CD8-positive, alpha-beta memory T cell (primary cell): ENCODE data around the gene TBC1D5. TPM values are rescaled to one million over a fixed set of nuclear protein-coding genes. Genes with fewer than 3 reads are reported as not detected.

Experiments used
- CTCF ChIA-PET: fragments of 350-600 bp; sonication (Branson Sonifier 250); formaldehyde crosslinking; loops from one replicate; lab custom pipeline; 2021; ENCODE audit warnings: antibody characterized with exemption; lab: Charles Lee
- POLR2A ChIA-PET: fragments of 350-600 bp; sonication (Branson Sonifier 250); formaldehyde crosslinking; loops from one replicate; lab custom pipeline; 2021; ENCODE audit warnings: antibody characterized with exemption; lab: Charles Lee
- DNase-seq, 5 donors: peaks; one replicate each; pipeline versions ENCODE4 v3.0.0 to v3.0.0-alpha.2; 2020 to 2022; ENCODE audit warnings: mixed read lengths in 1 of 5
- H3K27ac ChIP-seq: one replicate; pipeline ENCODE4 v1.7.0; 2013; ENCODE audit warnings: low read depth, mild to moderate bottlenecking, low read length, moderate library complexity
- H3K27me3 ChIP-seq: 2 replicates; pipeline ENCODE4 v1.7.0; 2013; ENCODE audit warnings: low read length, mild to moderate bottlenecking; ENCODE audit not compliant: insufficient read depth, poor library complexity, severe bottlenecking
- H3K36me3 ChIP-seq: 2 replicates; pipeline ENCODE4 v1.7.0; 2013; ENCODE audit warnings: mild to moderate bottlenecking, low read length, moderate library complexity; ENCODE audit not compliant: insufficient read depth
- H3K4me1 ChIP-seq: 2 replicates; pipeline ENCODE4 v1.7.0; 2013; ENCODE audit warnings: mild to moderate bottlenecking, low read length, moderate library complexity; ENCODE audit not compliant: insufficient read depth
- H3K4me3 ChIP-seq: 2 replicates; pipeline ENCODE4 v1.7.0; 2013; ENCODE audit warnings: mild to moderate bottlenecking, low read length
- H3K9me3 ChIP-seq: 2 replicates; pipeline ENCODE4 v1.7.0; 2013; ENCODE audit warnings: mild to moderate bottlenecking, low read length
- H3K27ac Mint-ChIP-seq, 8 donors: one replicate each; pipeline ENCODE4 v1.8.0; 2020 to 2021; ENCODE audit warnings: mixed read lengths in 8 of 8, mild to moderate bottlenecking in 6 of 8, inconsistent platforms in 3 of 8, moderate library complexity in 3 of 8
- H3K27me3 Mint-ChIP-seq, 2 donors: one replicate each; pipeline ENCODE4 v1.8.0; 2020 to 2021; ENCODE audit warnings: mixed read lengths in 2 of 2, mild to moderate bottlenecking in 1 of 2, moderate library complexity in 1 of 2
- H3K36me3 Mint-ChIP-seq, 3 donors: one replicate each; pipeline ENCODE4 v1.8.0; 2020 to 2021; ENCODE audit warnings: mixed read lengths in 3 of 3, inconsistent platforms in 1 of 3, mild to moderate bottlenecking in 1 of 3
- H3K4me1 Mint-ChIP-seq, 3 donors: one replicate each; pipeline ENCODE4 v1.8.0; 2020 to 2021; ENCODE audit warnings: mixed read lengths in 3 of 3, inconsistent platforms in 1 of 3, mild to moderate bottlenecking in 1 of 3
- H3K4me3 Mint-ChIP-seq, 7 donors: one replicate each; pipeline ENCODE4 v1.8.0; 2020 to 2021; ENCODE audit warnings: mixed read lengths in 7 of 7, mild to moderate bottlenecking in 6 of 7, moderate library complexity in 4 of 7, inconsistent platforms in 2 of 7
- H3K9me3 Mint-ChIP-seq, 5 donors: one replicate each; pipeline ENCODE4 v1.8.0; 2020 to 2022; ENCODE audit warnings: mixed read lengths in 5 of 5, mild to moderate bottlenecking in 3 of 5, moderate library complexity in 2 of 5, inconsistent platforms in 1 of 5
- polyA plus RNA-seq: library from polyadenylated mRNA; unstranded; fragments of 300-500 nt; fragmentation: Illumina TruSeq; gene quantifications from one replicate; pipeline ENCODE4 v1.2.3, GENCODE V29; 2021
- total RNA-seq, 2 experiments: library from RNA; stranded (reverse); gene quantifications; one replicate each; pipeline ENCODE4 v1.2.3, GENCODE V29; 2021

Gene TBC1D5
- total and polyA plus RNA-seq, 3 experiments from 2014 or later: 35.8 to 45.1 (median 40.0) TPM

- CTCF ChIA-PET: no interaction called here
- peaks cover 7 to 23% (median 14%) of the 10 kb centered on the region in 3 donors for H3K4me1 Mint-ChIP-seq
- H3K9me3 Mint-ChIP-seq: no peaks in the 10 kb centered on the region
Observed at GRCh38 chr3:17680530-17680929, 61.9 kb downstream of the TBC1D5 start.

GRCh38 chr3:17678116-17678741 lies 64.2 kb downstream of the TBC1D5 start:
- no peak for DNase-seq

More at GRCh38 chr3:17680530-17680929, 61.9 kb downstream of the TBC1D5 start:
- Histone ChIP-seq H3K36me3 (no peaks in the 10 kb centered on the region), H3K4me1 (no peaks in the 10 kb centered on the region), H3K4me3 (no peak overlapping the region), H3K27me3 (no peaks in the 10 kb centered on the region), H3K27ac (no peak overlapping the region), H3K9me3 (no peaks in the 10 kb centered on the region)
- POLR2A ChIA-PET: no interaction called here
- H3K4me3 Mint-ChIP-seq: no peak overlapping the region
- no peak overlapping the region for H3K27ac Mint-ChIP-seq
- no peak for DNase-seq
- H3K36me3 Mint-ChIP-seq: peaks cover 0 to 2% (median 0%) of the 10 kb centered on the region in 3 donors
- H3K27me3 Mint-ChIP-seq: no peaks in the 10 kb centered on the region

GRCh38 chr3:17674082-17674686 lies 68.2 kb downstream of the TBC1D5 start:
- Mint-ChIP-seq H3K9me3 (no peaks in the 10 kb centered on the region), H3K4me1 (peaks cover 6 to 23% (median 8%) of the 10 kb centered on the region in 3 donors), H3K27ac (peak overlapping the region in 1 of 8 donors; percentile 36), H3K36me3 (peaks cover under 1 to 9% (median 9%) of the 10 kb centered on the region in 3 donors), H3K4me3 (no peak overlapping the region), H3K27me3 (no peaks in the 10 kb centered on the region)
- POLR2A ChIA-PET: no interaction called here
- Histone ChIP-seq H3K4me1 (no peaks in the 10 kb centered on the region), H3K27ac (no peak overlapping the region), H3K4me3 (no peak overlapping the region), H3K27me3 (no peaks in the 10 kb centered on the region), H3K36me3 (no peaks in the 10 kb centered on the region), H3K9me3 (no peaks in the 10 kb centered on the region)
- CTCF ChIA-PET: no interaction called here
- DNase-seq: no peak

More at GRCh38 chr3:17678116-17678741, 64.2 kb downstream of the TBC1D5 start:
- ChIA-PET POLR2A (no interaction called here), CTCF (no interaction called here)
- Mint-ChIP-seq H3K27ac (no peak overlapping the region), H3K4me3 (no peak overlapping the region), H3K4me1 (peaks cover 9 to 30% (median 13%) of the 10 kb centered on the region in 3 donors), H3K27me3 (no peaks in the 10 kb centered on the region), H3K9me3 (no peaks in the 10 kb centered on the region), H3K36me3 (peaks cover 0 to 2% (median 1%) of the 10 kb centered on the region in 3 donors)
- Histone ChIP-seq H3K4me3 (no peak overlapping the region), H3K27me3 (no peaks in the 10 kb centered on the region), H3K4me1 (no peaks in the 10 kb centered on the region), H3K9me3 (no peaks in the 10 kb centered on the region), H3K27ac (no peak overlapping the region), H3K36me3 (no peaks in the 10 kb centered on the region)

- no peak overlapping the region for H3K4me3 ChIP-seq
- Mint-ChIP-seq H3K4me1 (peaks cover 3 to 15% (median 5%) of the 10 kb centered on the region in 3 donors), H3K36me3 (peaks cover 7 to 13% (median 11%) of the 10 kb centered on the region in 3 donors), H3K27ac (no peak overlapping the region), H3K4me3 (no peak overlapping the region), H3K9me3 (no peaks in the 10 kb centered on the region), H3K27me3 (no peaks in the 10 kb centered on the region)
- ChIA-PET CTCF (no interaction called here), POLR2A (no interaction called here)
- no peaks in the 10 kb centered on the region for H3K27me3 ChIP-seq
- no peak for DNase-seq
- H3K4me1 ChIP-seq: no peaks in the 10 kb centered on the region
- H3K36me3 ChIP-seq: no peaks in the 10 kb centered on the region
- no peak overlapping the region for H3K27ac ChIP-seq
- H3K9me3 ChIP-seq: no peaks in the 10 kb centered on the region
Observed at GRCh38 chr3:17672506-17672905, 69.9 kb downstream of the TBC1D5 start.

- ChIA-PET CTCF (no interaction called here), POLR2A (no interaction called here)
- Histone ChIP-seq H3K9me3 (no peaks in the 10 kb centered on the region), H3K4me1 (no peaks in the 10 kb centered on the region), H3K4me3 (no peak overlapping the region), H3K36me3 (no peaks in the 10 kb centered on the region), H3K27me3 (no peaks in the 10 kb centered on the region), H3K27ac (no peak overlapping the region)
- no peaks in the 10 kb centered on the region for H3K27me3 Mint-ChIP-seq
- peaks cover 7 to 13% (median 11%) of the 10 kb centered on the region in 3 donors for H3K36me3 Mint-ChIP-seq
- peaks cover 4 to 15% (median 5%) of the 10 kb centered on the region in 3 donors for H3K4me1 Mint-ChIP-seq
- no peak for DNase-seq
- H3K4me3 Mint-ChIP-seq: no peak overlapping the region
- H3K9me3 Mint-ChIP-seq: no peaks in the 10 kb centered on the region
- H3K27ac Mint-ChIP-seq: no peak overlapping the region
Observed at GRCh38 chr3:17670749-17671148, 71.7 kb downstream of the TBC1D5 start.

GRCh38 chr3:17664923-17665322 lies 77.5 kb downstream of the TBC1D5 start:
- CTCF ChIA-PET: no interaction called here

GRCh38 chr3:17656264-17656663 lies 86.2 kb downstream of the TBC1D5 start:
- peak overlapping the region in 3 of 8 donors; percentile 5 to 54 (median 49) for H3K27ac Mint-ChIP-seq
- CTCF ChIA-PET: no interaction called here
- H3K27me3 Mint-ChIP-seq: no peaks in the 10 kb centered on the region
- Histone ChIP-seq H3K4me1 (no peaks in the 10 kb centered on the region), H3K36me3 (no peaks in the 10 kb centered on the region), H3K27ac (no peak overlapping the region), H3K27me3 (no peaks in the 10 kb centered on the region), H3K9me3 (no peaks in the 10 kb centered on the region), H3K4me3 (no peak overlapping the region)
- H3K4me3 Mint-ChIP-seq: no peak overlapping the region
- H3K36me3 Mint-ChIP-seq: no peaks in the 10 kb centered on the region
- no peaks in the 10 kb centered on the region for H3K9me3 Mint-ChIP-seq
- DNase-seq: no peak
- POLR2A ChIA-PET: no interaction called here
- H3K4me1 Mint-ChIP-seq: peaks cover 13 to 33% (median 21%) of the 10 kb centered on the region in 3 donors

More at GRCh38 chr3:17664923-17665322, 77.5 kb downstream of the TBC1D5 start:
- no peaks in the 10 kb centered on the region for H3K9me3 ChIP-seq
- POLR2A ChIA-PET: no interaction called here
- no peak overlapping the region for H3K4me3 Mint-ChIP-seq
- H3K4me1 Mint-ChIP-seq: peaks cover 3 to 12% (median 5%) of the 10 kb centered on the region in 3 donors
- no peaks in the 10 kb centered on the region for H3K4me1 ChIP-seq
- H3K27me3 ChIP-seq: no peaks in the 10 kb centered on the region
- no peak overlapping the region for H3K27ac ChIP-seq
- H3K9me3 Mint-ChIP-seq: no peaks in the 10 kb centered on the region
- H3K27ac Mint-ChIP-seq: no peak overlapping the region
- DNase-seq: no peak
- H3K4me3 ChIP-seq: no peak overlapping the region
- peaks cover 3 to 7% (median 3%) of the 10 kb centered on the region in 3 donors for H3K36me3 Mint-ChIP-seq
- no peaks in the 10 kb centered on the region for H3K36me3 ChIP-seq
- no peaks in the 10 kb centered on the region for H3K27me3 Mint-ChIP-seq

GRCh38 chr3:17655743-17656142 lies 86.7 kb downstream of the TBC1D5 start:
- Mint-ChIP-seq H3K4me3 (no peak overlapping the region), H3K4me1 (peaks cover 13 to 33% (median 21%) of the 10 kb centered on the region in 3 donors), H3K27ac (peak overlapping the region in 1 of 8 donors; percentile 49), H3K36me3 (no peaks in the 10 kb centered on the region), H3K9me3 (no peaks in the 10 kb centered on the region), H3K27me3 (no peaks in the 10 kb centered on the region)
- Histone ChIP-seq H3K9me3 (no peaks in the 10 kb centered on the region), H3K36me3 (no peaks in the 10 kb centered on the region), H3K27me3 (no peaks in the 10 kb centered on the region), H3K27ac (no peak overlapping the region), H3K4me3 (no peak overlapping the region), H3K4me1 (no peaks in the 10 kb centered on the region)
- CTCF ChIA-PET: no interaction called here
- POLR2A ChIA-PET: no interaction called here
- DNase-seq: no peak
